GM12892 (cell line): ENCODE data around the gene SLC66A2.

Source experiments
- DNase-seq: peaks from one replicate; pipeline ENCODE4 v3.0.0; 2011; ENCODE audit not compliant: insufficient read length
- FAIRE-seq: peaks from 2 replicates; lab custom pipeline; 2011; peaks lifted over from hg19 to GRCh38; lab: Jason Lieb, UNC
- POLR2A ChIP-seq: IDR thresholded peaks from 2 replicates; pipeline ENCODE4 v1.6.1; 2011; ENCODE audit warnings: low read depth, low read length, control low read depth
- POLR2AphosphoS5 ChIP-seq: IDR thresholded peaks from 2 replicates; pipeline ENCODE4 v1.6.1; 2011; ENCODE audit warnings: low read depth, low read length, control low read depth
- TAF1 ChIP-seq: IDR thresholded peaks from 2 replicates; pipeline ENCODE4 v1.6.1; 2011; ENCODE audit warnings: low read depth, mild to moderate bottlenecking, control low read depth, low read length, borderline replicate concordance

The SLC66A2 gene

GRCh38 chr18:79875531-79875919, 75.9 kb downstream of the SLC66A2 start:
- FAIRE-seq (no peak), DNase-seq (no peak)
- no peak for TF ChIP-seq POLR2A
- no peak for TF ChIP-seq POLR2AphosphoS5
- TF ChIP-seq TAF1, result no peak

DNA sequence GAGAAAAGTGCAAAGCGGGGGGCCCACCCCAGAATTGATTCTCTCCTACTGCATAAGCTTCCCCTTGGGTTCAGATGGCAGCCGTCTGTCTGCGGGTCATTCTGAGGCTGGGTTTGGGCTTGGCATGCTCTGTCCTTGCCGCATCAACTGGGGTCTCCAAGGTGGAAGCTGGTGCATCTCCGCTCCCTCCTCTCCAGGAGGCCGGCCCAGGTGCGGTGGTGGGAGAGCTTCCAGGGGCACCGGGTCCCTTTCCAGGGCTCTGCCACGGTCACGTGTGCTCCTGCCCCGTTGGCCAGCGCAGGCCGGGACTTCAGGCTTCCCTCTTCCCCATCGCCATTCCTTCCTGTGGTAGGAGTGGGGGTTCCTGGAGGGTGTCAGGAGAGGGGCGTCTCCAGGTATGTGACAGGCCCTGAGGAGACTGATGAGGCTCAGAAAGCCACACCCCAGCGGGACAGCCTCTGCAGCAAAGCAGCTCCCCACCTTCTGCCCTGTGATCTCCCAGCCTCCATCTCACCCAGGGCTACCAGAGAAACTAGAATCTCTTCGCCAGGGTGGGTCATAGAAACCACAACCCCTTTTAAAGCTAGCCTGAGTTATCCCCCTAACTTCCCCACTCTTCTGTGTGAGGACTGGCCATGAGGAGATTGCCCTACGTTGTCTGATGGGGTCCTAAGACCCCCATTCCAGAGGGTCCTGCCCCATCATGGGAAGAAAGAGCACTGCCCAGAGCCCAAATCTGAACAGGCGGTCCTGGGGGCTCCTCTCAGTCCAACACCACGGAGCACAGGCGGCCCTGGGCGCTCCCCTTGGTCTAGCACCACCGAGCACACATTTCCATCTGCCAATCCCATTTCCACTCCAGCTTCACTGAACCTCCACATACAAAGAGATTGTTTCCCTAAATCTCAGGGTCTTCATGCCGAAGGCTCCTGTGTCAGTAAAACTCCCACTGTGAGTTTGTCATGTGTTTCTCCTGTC, 76.6 kb downstream of the SLC66A2 start:
- TF ChIP-seq POLR2AphosphoS5 (no peak), POLR2A (no peak), TAF1 (no peak)
- DNase-seq (no peak), FAIRE-seq (no peak)

GRCh38 chr18:79873449-79874110, 77.9 kb downstream of the SLC66A2 start:
- DNase-seq (no peak), FAIRE-seq (no peak)
- no peak for TF ChIP-seq TAF1
- TF ChIP-seq POLR2A, result no peak
- TF ChIP-seq POLR2AphosphoS5, result no peak

DNA sequence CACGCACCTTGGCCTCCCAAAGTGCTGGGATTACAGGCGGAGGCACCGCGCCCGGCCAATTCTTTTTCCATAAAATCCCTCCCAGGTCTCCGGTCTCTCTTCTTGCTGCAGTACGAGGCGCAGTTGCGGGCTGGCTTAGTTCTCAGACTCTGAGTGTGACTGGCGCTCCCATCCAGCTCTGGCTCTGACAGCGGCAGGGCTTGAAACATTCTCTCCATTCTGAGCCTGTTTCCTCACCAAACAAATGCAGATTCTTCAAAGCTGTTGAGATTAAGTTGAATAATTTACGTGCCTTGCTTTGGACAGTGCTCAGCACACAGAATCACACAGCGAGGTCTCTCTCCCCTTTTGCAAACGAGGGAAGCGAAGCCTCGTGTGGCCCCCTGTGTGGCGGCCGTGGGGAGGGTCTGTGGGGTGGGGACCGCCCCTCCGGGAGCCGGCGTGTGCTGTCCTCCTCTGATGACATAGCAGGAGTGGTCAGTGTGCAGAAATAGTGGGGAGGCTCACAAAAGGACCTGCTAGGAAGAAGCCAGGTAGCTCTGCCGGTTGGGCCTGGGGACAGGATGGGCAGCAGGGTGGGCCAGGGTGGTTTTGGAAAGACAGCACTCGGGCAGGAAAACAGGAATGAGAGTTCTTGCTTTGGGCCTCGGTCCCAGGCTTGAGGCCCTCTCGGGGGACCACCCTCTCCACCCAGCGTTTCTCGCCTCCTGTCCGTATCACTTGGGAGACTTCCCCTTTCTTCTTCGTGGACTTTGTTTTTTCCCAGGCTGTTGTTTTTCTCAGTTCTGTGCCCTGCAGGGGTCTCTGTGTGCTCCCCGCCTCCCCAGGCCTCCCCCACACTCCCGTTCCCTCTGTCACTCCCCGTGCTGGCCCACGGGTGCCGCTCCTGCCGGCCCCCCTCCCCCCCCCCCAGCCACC, 78.7 kb downstream of the SLC66A2 start:
- DNase-seq, result no peak
- TF ChIP-seq POLR2AphosphoS5, result no peak
- no peak for TF ChIP-seq POLR2A
- no peak for TF ChIP-seq TAF1
- FAIRE-seq, result no peak

DNA sequence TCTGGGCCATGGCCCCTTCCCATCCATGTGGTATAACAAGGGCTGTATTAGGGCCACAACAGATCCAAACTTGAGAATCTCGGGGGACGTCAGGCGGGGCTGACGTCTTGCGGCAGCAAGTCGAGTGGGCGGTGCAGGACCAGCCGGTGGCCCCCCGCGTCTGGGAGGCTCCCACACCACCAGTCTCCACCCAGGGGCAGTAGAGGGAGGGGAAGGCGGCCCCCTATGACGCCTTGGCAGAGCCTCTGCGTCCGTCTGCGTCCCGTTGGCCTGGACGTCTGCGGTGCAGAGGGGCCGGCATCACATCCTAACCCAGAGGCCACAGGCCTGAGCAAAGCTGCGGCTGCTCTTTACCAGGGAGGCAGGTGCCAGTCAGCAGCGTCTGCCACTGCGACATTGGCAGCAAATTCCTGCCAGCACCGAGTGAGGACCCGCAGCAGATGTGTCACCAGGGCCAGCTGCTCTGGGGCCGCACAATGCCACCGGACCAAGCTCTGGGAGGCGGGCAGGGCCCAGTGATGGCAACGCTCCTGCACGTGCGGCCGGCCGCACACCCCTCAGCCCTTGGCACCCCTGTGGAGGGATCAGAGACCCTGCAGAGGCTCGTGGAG, 79.9 kb downstream of the SLC66A2 start:
- DNase-seq, result no peak
- FAIRE-seq, result no peak
- TF ChIP-seq TAF1 (no peak), POLR2A (no peak), POLR2AphosphoS5 (no peak)

DNA sequence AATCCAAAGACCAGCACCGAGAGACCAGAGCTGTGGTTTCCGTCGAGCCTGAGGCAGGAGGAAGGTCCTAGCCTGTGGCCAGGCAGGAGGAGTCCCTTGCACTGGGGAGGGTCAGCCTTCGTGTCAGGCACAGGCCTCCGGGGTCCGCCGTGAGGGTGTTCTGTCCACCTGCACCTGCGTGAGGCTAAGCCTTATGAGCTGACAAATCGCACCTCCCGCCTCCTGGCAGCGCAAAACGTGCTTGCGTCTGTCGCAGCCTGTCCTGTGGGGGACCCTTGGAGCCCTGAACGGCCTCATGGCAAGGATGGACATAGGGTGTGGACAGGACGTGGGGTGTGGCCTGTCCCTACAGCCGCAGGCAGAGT, 80.4 kb downstream of the SLC66A2 start:
- TF ChIP-seq POLR2AphosphoS5, result no peak
- TF ChIP-seq POLR2A, result no peak
- TF ChIP-seq TAF1, result no peak
- FAIRE-seq, result no peak
- no peak for DNase-seq

- no peak for DNase-seq
- TF ChIP-seq TAF1, result no peak
- no peak for TF ChIP-seq POLR2A
- no peak for TF ChIP-seq POLR2AphosphoS5
- FAIRE-seq, result no peak
These were observed 81.0 kb downstream of the SLC66A2 start for GRCh38 chr18:79870301-79871025.

GRCh38 chr18:79869591-79870300, 81.7 kb downstream of the SLC66A2 start:
- no peak for DNase-seq
- FAIRE-seq, result no peak
- no peak for TF ChIP-seq TAF1
- no peak for TF ChIP-seq POLR2A
- no peak for TF ChIP-seq POLR2AphosphoS5

DNA sequence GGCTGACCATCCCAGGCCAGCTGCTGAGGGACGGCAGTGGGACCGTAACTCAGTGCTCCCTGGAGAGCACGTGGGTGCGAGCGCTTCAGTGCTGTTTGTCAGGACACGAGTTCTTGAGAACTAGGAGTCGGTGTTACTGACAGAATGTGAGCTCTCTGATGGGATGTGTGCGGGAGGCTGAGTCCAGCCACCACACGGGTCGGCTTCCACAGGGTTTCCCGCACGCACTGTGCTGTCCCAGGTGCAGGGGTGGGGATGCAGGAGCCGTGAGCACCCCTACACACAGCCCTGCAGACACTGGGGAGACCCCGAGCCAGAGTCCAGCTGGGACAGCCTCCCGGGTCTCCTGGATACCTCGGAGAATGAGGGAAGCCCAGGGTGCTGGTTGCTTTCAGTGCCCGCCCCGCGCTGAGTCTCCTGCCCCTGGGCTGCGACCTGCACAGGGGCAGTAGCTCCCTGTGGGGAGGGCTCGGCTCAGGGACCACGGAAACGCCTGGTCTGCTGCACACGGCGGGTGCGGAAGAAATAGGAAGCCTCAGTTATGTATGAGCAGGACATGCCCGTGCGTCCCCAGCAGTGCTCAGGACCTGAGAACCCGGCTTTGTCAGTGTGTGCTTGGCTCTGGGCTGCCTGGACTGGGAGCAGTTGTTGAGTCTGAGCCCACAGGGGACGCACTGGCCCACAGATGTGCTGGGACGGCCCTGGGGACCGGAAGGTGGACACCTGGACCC, 82.5 kb downstream of the SLC66A2 start:
- DNase-seq (no peak), FAIRE-seq (no peak)

More for the DNA sequence above, 82.5 kb downstream of the SLC66A2 start:
- TF ChIP-seq TAF1 (no peak), POLR2AphosphoS5 (no peak), POLR2A (no peak)
